AG09319 (cell line): Measurements from ENCODE around the gene NYAP2.

Experiments used
- DNase-seq: peaks from one replicate; pipeline ENCODE4 v3.0.0-alpha.2; 2010; ENCODE audit warnings: low read depth; ENCODE audit errors: extremely low read depth
- CTCF ChIP-seq: IDR thresholded peaks from 2 replicates; pipeline ENCODE4 v1.5.1; 2011; ENCODE audit warnings: low read depth, mild to moderate bottlenecking, inconsistent platforms, low read length, moderate library complexity

The NYAP2 gene

GRCh38 chr2:225569995-225570394 is 170.5 kb downstream of the NYAP2 start:
- TF ChIP-seq CTCF: no peak
- no peak for DNase-seq

GRCh38 chr2:225573603-225574002 is 174.1 kb downstream of the NYAP2 start:
- TF ChIP-seq CTCF: no peak

GRCh38 chr2:225574582-225575138 is 175.2 kb downstream of the NYAP2 start:
- DNase-seq: no peak
- no peak for TF ChIP-seq CTCF

More at GRCh38 chr2:225573603-225574002, 174.1 kb downstream of the NYAP2 start:
- no peak for DNase-seq

GRCh38 chr2:225581135-225581534 is 181.6 kb downstream of the NYAP2 start:
- no peak for TF ChIP-seq CTCF
- no peak for DNase-seq

- no peak for DNase-seq
- TF ChIP-seq CTCF: no peak
These were observed 182.4 kb downstream of the NYAP2 start for GRCh38 chr2:225581906-225582305.

- no peak for DNase-seq
- no peak for TF ChIP-seq CTCF
These were observed 183.0 kb downstream of the NYAP2 start for GRCh38 chr2:225582355-225583116.

GRCh38 chr2:225584796-225585195 is 185.3 kb downstream of the NYAP2 start:
- TF ChIP-seq CTCF: no peak
- no peak for DNase-seq
